HFFc6 (cell line): Measurements from ENCODE around the gene GJA10. TPM values are rescaled to one million over a fixed set of nuclear protein-coding genes. Genes with fewer than 3 reads are reported as not detected.
A peak's percentile ranks its signal among the peaks of the same experiment; 100 is the strongest.

Experiments used
- DNase-seq: peaks from one replicate; pipeline ENCODE4 v3.0.0-alpha.2; 2018
- H3K27ac Mint-ChIP-seq: 2 replicates; pipeline ENCODE4 v1.8.0; 2020; ENCODE audit warnings: mild to moderate bottlenecking, mixed read lengths
- H3K27me3 Mint-ChIP-seq: 2 replicates; pipeline ENCODE4 v1.8.0; 2021; ENCODE audit warnings: mild to moderate bottlenecking, moderate library complexity, mixed read lengths; ENCODE audit not compliant: insufficient read depth
- H3K36me3 Mint-ChIP-seq: 2 replicates; pipeline ENCODE4 v1.8.0; 2021; ENCODE audit warnings: low read depth, mixed read lengths
- H3K4me1 Mint-ChIP-seq: 2 replicates; pipeline ENCODE4 v1.8.0; 2020; ENCODE audit warnings: low read depth, mixed read lengths
- H3K4me3 Mint-ChIP-seq: 2 replicates; pipeline ENCODE4 v1.8.0; 2020; ENCODE audit warnings: mild to moderate bottlenecking, moderate library complexity, mixed read lengths
- H3K9me3 Mint-ChIP-seq: 2 replicates; pipeline ENCODE4 v1.8.0; 2020; ENCODE audit warnings: mild to moderate bottlenecking, mixed read lengths
- CTCF ChIP-seq: fragments of 200-600 bp; sonication (generic); IDR thresholded peaks from 2 replicates; pipeline ENCODE4 v1.5.0; 2021; ENCODE audit warnings: antibody characterized with exemption, mild to moderate bottlenecking
- total RNA-seq, 6 experiments: library from RNA; stranded (reverse); fragmentation: NEBNext Ultra II Directional; extraction: Animal tissue kit (Norgen Biotek cat#: 25700); gene quantifications; 2 replicates in 1 of 6; 3 replicates in 5 of 6; pipeline ENCODE4 v1.2.3, GENCODE V29; 2021

The GJA10 gene
- total RNA-seq, 6 experiments from 2014 or later, result not detected

- no peak for TF ChIP-seq CTCF
- Mint-ChIP-seq H3K9me3 (no peaks in the 10 kb centered on the region), H3K27ac (no peak overlapping the region), H3K27me3 (peaks cover 9% of the 10 kb centered on the region), H3K36me3 (no peaks in the 10 kb centered on the region), H3K4me3 (no peak overlapping the region), H3K4me1 (peaks cover 16% of the 10 kb centered on the region)
- DNase-seq, result peak; percentile 27
These were observed 34.3 kb downstream of the GJA10 start for GRCh38 chr6:89928604-89929003.

- no peak for DNase-seq
- no peak overlapping the region for H3K4me3 Mint-ChIP-seq
- no peaks in the 10 kb centered on the region for H3K36me3 Mint-ChIP-seq
- H3K9me3 Mint-ChIP-seq, result no peaks in the 10 kb centered on the region
- peaks cover 16% of the 10 kb centered on the region for H3K4me1 Mint-ChIP-seq
- TF ChIP-seq CTCF, result no peak
- no peak overlapping the region for H3K27ac Mint-ChIP-seq
- H3K27me3 Mint-ChIP-seq, result peaks cover 7% of the 10 kb centered on the region; the same call in 1 of the 2 replicates
These were observed 36.5 kb downstream of the GJA10 start for GRCh38 chr6:89930789-89931188.

GRCh38 chr6:89932245-89932802 is 38.1 kb downstream of the GJA10 start:
- no peak overlapping the region for H3K27ac Mint-ChIP-seq
- H3K4me3 Mint-ChIP-seq, result no peak overlapping the region
- no peaks in the 10 kb centered on the region for H3K36me3 Mint-ChIP-seq
- TF ChIP-seq CTCF, result no peak
- peaks cover 10% of the 10 kb centered on the region; the same call in 1 of the 2 replicates for H3K27me3 Mint-ChIP-seq
- no peaks in the 10 kb centered on the region for H3K9me3 Mint-ChIP-seq
- H3K4me1 Mint-ChIP-seq, result peaks cover 16% of the 10 kb centered on the region
- no peak for DNase-seq

- Mint-ChIP-seq H3K36me3 (no peaks in the 10 kb centered on the region), H3K27me3 (peaks cover 10% of the 10 kb centered on the region; the same call in 1 of the 2 replicates), H3K4me3 (no peak overlapping the region), H3K4me1 (peaks cover under 1% of the 10 kb centered on the region), H3K27ac (no peak overlapping the region), H3K9me3 (no peaks in the 10 kb centered on the region)
- no peak for DNase-seq
- TF ChIP-seq CTCF, result no peak
These were observed 40.6 kb downstream of the GJA10 start for GRCh38 chr6:89934685-89935366.

- H3K27me3 Mint-ChIP-seq, result peaks cover 8% of the 10 kb centered on the region; the same call in 1 of the 2 replicates
- H3K36me3 Mint-ChIP-seq, result no peaks in the 10 kb centered on the region
- no peaks in the 10 kb centered on the region for H3K9me3 Mint-ChIP-seq
These were observed 41.9 kb downstream of the GJA10 start for GRCh38 chr6:89936177-89936576.

More at GRCh38 chr6:89936177-89936576, 41.9 kb downstream of the GJA10 start:
- Mint-ChIP-seq H3K4me1 (no peaks in the 10 kb centered on the region), H3K27ac (no peak overlapping the region), H3K4me3 (no peak overlapping the region)
- TF ChIP-seq CTCF, result no peak
- no peak for DNase-seq
